Measurements from ENCODE around the gene MSGN1. TPM values are rescaled to one million over a fixed set of nuclear protein-coding genes. Genes with fewer than 3 reads are reported as not detected.

The MSGN1 gene
- total RNA-seq, 1 donor from 2014 or later, result not detected

GRCh38 chr2:17853799-17854198 is 37.5 kb downstream of the MSGN1 start:
- no peak for TF ChIP-seq CTCF (IDR thresholded peaks at IDR 0.05)
- TF ChIP-seq POLR2A (IDR thresholded peaks at IDR 0.05), result no peak
- TF ChIP-seq POLR2AphosphoS5 (IDR thresholded peaks at IDR 0.05; ENCODE audit: insufficient read depth in 1 of 2, low read depth in 1 of 2), result no peak
- H3K27ac ChIP-seq, result no peak overlapping the region
- intact Hi-C loops (cut with DNase I), result loop anchor here (10.0 kb wide), 1 partner anchor 301 kb away; no protein-coding TSS in a partner anchor
- H3K4me3 ChIP-seq, result no peak overlapping the region
- no peaks in the 10 kb centered on the region for H3K36me3 ChIP-seq
- peak in 1 of 2 donors; percentile 60 for DNase-seq (ENCODE audit: extremely low spot score in 2 of 2)
- H3K9me3 ChIP-seq, result no peaks in the 10 kb centered on the region
- H3K27me3 ChIP-seq, result no peaks in the 10 kb centered on the region
- no peaks in the 10 kb centered on the region for H3K4me1 ChIP-seq

GRCh38 chr2:17857021-17857420 is 40.8 kb downstream of the MSGN1 start:
- Histone ChIP-seq H3K36me3 (no peaks in the 10 kb centered on the region), H3K4me1 (no peaks in the 10 kb centered on the region), H3K27me3 (no peaks in the 10 kb centered on the region), H3K4me3 (no peak overlapping the region), H3K9me3 (no peaks in the 10 kb centered on the region), H3K27ac (no peak overlapping the region)
- DNase-seq (ENCODE audit: extremely low spot score in 2 of 2), result peak in 1 of 2 donors; percentile 40
- no peak for TF ChIP-seq POLR2AphosphoS5 (IDR thresholded peaks at IDR 0.05; ENCODE audit: insufficient read depth in 1 of 2, low read depth in 1 of 2)
- TF ChIP-seq POLR2A (IDR thresholded peaks at IDR 0.05), result no peak
- no peak for TF ChIP-seq CTCF (IDR thresholded peaks at IDR 0.05)
- intact Hi-C loops (cut with DNase I), result loop anchor here (10.0 kb wide), 1 partner anchor 298 kb away; no protein-coding TSS in a partner anchor

GRCh38 chr2:17858064-17858463 is 41.8 kb downstream of the MSGN1 start:
- intact Hi-C loops (cut with DNase I), result loop anchor here (10.0 kb wide), 1 partner anchor 297 kb away; no protein-coding TSS in a partner anchor
- H3K9me3 ChIP-seq, result no peaks in the 10 kb centered on the region
- H3K4me1 ChIP-seq, result no peaks in the 10 kb centered on the region
- no peaks in the 10 kb centered on the region for H3K27me3 ChIP-seq
- H3K36me3 ChIP-seq, result no peaks in the 10 kb centered on the region
- no peak overlapping the region for H3K27ac ChIP-seq
- peak in 1 of 2 donors; percentile 32 for DNase-seq (ENCODE audit: extremely low spot score in 2 of 2)
- TF ChIP-seq POLR2A (IDR thresholded peaks at IDR 0.05) (no peak), CTCF (IDR thresholded peaks at IDR 0.05) (no peak)
- H3K4me3 ChIP-seq, result no peak overlapping the region

- H3K27me3 ChIP-seq, result no peaks in the 10 kb centered on the region
- H3K9me3 ChIP-seq, result no peaks in the 10 kb centered on the region
- H3K27ac ChIP-seq, result no peak overlapping the region
- H3K36me3 ChIP-seq, result no peaks in the 10 kb centered on the region
- no peak for TF ChIP-seq CTCF (IDR thresholded peaks at IDR 0.05)
- TF ChIP-seq POLR2AphosphoS5 (IDR thresholded peaks at IDR 0.05; ENCODE audit: insufficient read depth in 1 of 2, low read depth in 1 of 2), result no peak
- TF ChIP-seq POLR2A (IDR thresholded peaks at IDR 0.05), result no peak
- DNase-seq (ENCODE audit: extremely low spot score in 2 of 2), result no peak
- H3K4me3 ChIP-seq, result no peak overlapping the region
- intact Hi-C loops (cut with DNase I), result no loop called here
- no peaks in the 10 kb centered on the region for H3K4me1 ChIP-seq
Measured at GRCh38 chr2:17863539-17863938, 47.3 kb downstream of the MSGN1 start.

- no peak for TF ChIP-seq POLR2AphosphoS5 (IDR thresholded peaks at IDR 0.05; ENCODE audit: insufficient read depth in 1 of 2, low read depth in 1 of 2)
- TF ChIP-seq POLR2A (IDR thresholded peaks at IDR 0.05), result no peak
- no peak for TF ChIP-seq CTCF (IDR thresholded peaks at IDR 0.05)
- intact Hi-C loops (cut with DNase I), result no loop called here
- H3K4me1 ChIP-seq, result no peaks in the 10 kb centered on the region
- no peak overlapping the region for H3K4me3 ChIP-seq
- DNase-seq (ENCODE audit: extremely low spot score in 2 of 2), result no peak
- no peak overlapping the region for H3K27ac ChIP-seq
- H3K9me3 ChIP-seq, result no peaks in the 10 kb centered on the region
- H3K27me3 ChIP-seq, result no peaks in the 10 kb centered on the region
- H3K36me3 ChIP-seq, result no peaks in the 10 kb centered on the region
Measured at GRCh38 chr2:17864676-17865075, 48.4 kb downstream of the MSGN1 start.
